ENCODE measurements around the gene CELF2. TPM values are rescaled to one million over a fixed set of nuclear protein-coding genes. Genes with fewer than 3 reads are reported as not detected.

Gene CELF2
- total and polyA plus RNA-seq, 9 of the 15 experiments (the other 6 are each of a cell fraction or from before 2014, with no cell fraction given), result 4.0 to 20.3 (median 11.1) TPM

GRCh38 chr10:11252887-11253286 lies 235.2 kb downstream of the CELF2 start:
- Histone ChIP-seq H3K4me2 (ENCODE audit: insufficient read depth, low read length) (no peak overlapping the region), H3K4me1 (replicated peaks in 1 of 2; ENCODE audit: control insufficient read depth in 2 of 2, insufficient read depth in 2 of 2, low read length in 2 of 2) (no peaks in the 10 kb centered on the region), H3K4me3 (no peak overlapping the region), H3K9me3 (replicated peaks; ENCODE audit: control insufficient read depth, insufficient read depth, low read depth, low read length) (no peaks in the 10 kb centered on the region), H3K79me2 (ENCODE audit: control insufficient read depth, insufficient read depth, low read length) (no peaks in the 10 kb centered on the region), H3K36me3 (ENCODE audit: control insufficient read depth, insufficient read depth, low read length) (no peaks in the 10 kb centered on the region), H4K20me1 (replicated peaks; ENCODE audit: control insufficient read depth, insufficient read depth, low read length) (no peaks in the 10 kb centered on the region), H3K27me3 (ENCODE audit: control insufficient read depth in 2 of 2, insufficient read depth in 2 of 2, low read length in 2 of 2) (no peaks in the 10 kb centered on the region), H3K9ac (ENCODE audit: insufficient read depth in 1 of 2, low read depth in 2 of 2, low read length in 2 of 2) (no peak overlapping the region), H3K9me1 (ENCODE audit: control insufficient read depth, insufficient read depth, low read length) (no peaks in the 10 kb centered on the region), H3K27ac (ENCODE audit: extremely low read depth, low read depth, low read length) (no peak overlapping the region), H2AFZ (ENCODE audit: low read depth, low read length) (no peak overlapping the region)
- FAIRE-seq (no peak), ATAC-seq (no peak), DNase-seq (ENCODE audit: extremely low read depth in 1 of 4, low spot score in 3 of 4) (no peak)
- BruUV-seq (replicated peaks), result no TSS peak
- TF ChIP-seq ZNF124 (CRISPR knock-in tag; IDR thresholded peaks at IDR 0.05) (no peak), EWSR1 (IDR thresholded peaks at IDR 0.05; ENCODE audit: borderline replicate concordance, low read depth, partially characterized antibody) (no peak), TAF15 (IDR thresholded peaks at IDR 0.05; ENCODE audit: low read depth, low read length) (no peak)
- TF ChIP-seq, protein P1, sequence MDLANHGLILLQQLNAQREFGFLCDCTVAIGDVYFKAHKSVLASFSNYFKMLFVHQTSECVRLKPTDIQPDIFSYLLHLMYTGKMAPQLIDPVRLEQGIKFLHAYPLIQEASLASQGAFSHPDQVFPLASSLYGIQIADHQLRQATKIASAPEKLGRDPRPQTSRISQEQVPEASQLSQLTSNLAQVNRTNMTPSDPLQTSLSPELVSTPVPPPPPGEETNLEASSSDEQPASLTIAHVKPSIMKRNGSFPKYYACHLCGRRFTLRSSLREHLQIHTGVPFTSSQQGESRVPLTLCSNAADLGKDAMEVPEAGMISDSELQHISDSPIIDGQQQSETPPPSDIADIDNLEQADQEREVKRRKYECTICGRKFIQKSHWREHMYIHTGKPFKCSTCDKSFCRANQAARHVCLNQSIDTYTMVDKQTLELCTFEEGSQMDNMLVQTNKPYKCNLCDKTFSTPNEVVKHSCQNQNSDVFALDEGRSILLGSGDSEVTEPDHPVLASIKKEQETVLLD (IDR thresholded peaks at IDR 0.05), result no peak
- in situ Hi-C loops (cut with MboI) (no loop called here), intact Hi-C loops (cut with micrococcal nuclease) (no loop called here)
- POLR2A ChIA-PET, result no interaction called here
- CTCF ChIA-PET (ENCODE audit: low intra/inter-chr PET ratio), result no interaction called here
- 46% methylated on average over 7 of the region's 7 CpGs for WGBS (ENCODE audit: insufficient coverage, low coverage, missing lambda C conversion rate)

GRCh38 chr10:11253385-11254002 lies 235.8 kb downstream of the CELF2 start:
- H3K9ac ChIP-seq (ENCODE audit: insufficient read depth in 1 of 2, low read depth in 2 of 2, low read length in 2 of 2), result no peak overlapping the region
- no peak for FAIRE-seq
- no peaks in the 10 kb centered on the region for H3K4me1 ChIP-seq (replicated peaks in 1 of 2; ENCODE audit: control insufficient read depth in 2 of 2, insufficient read depth in 2 of 2, low read length in 2 of 2)
- in situ Hi-C loops (cut with MboI) (no loop called here), intact Hi-C loops (cut with micrococcal nuclease) (no loop called here)
- POLR2A ChIA-PET, result no interaction called here
- no peaks in the 10 kb centered on the region for H3K79me2 ChIP-seq (ENCODE audit: control insufficient read depth, insufficient read depth, low read length)
- CTCF ChIA-PET (ENCODE audit: low intra/inter-chr PET ratio), result no interaction called here
- H3K9me3 ChIP-seq (replicated peaks; ENCODE audit: control insufficient read depth, insufficient read depth, low read depth, low read length), result no peaks in the 10 kb centered on the region
- H4K20me1 ChIP-seq (replicated peaks; ENCODE audit: control insufficient read depth, insufficient read depth, low read length), result no peaks in the 10 kb centered on the region
- no peaks in the 10 kb centered on the region for H3K36me3 ChIP-seq (ENCODE audit: control insufficient read depth, insufficient read depth, low read length)
- no TSS peak for BruUV-seq (replicated peaks)
- DNase-seq (ENCODE audit: extremely low read depth in 1 of 4, low spot score in 3 of 4), result no peak
- H2AFZ ChIP-seq (ENCODE audit: low read depth, low read length), result no peak overlapping the region
- no peaks in the 10 kb centered on the region for H3K9me1 ChIP-seq (ENCODE audit: control insufficient read depth, insufficient read depth, low read length)
- no peak overlapping the region for H3K27ac ChIP-seq (ENCODE audit: extremely low read depth, low read depth, low read length)
- H3K4me3 ChIP-seq, result no peak overlapping the region
- H3K4me2 ChIP-seq (ENCODE audit: insufficient read depth, low read length), result no peak overlapping the region
- WGBS (ENCODE audit: insufficient coverage, low coverage, missing lambda C conversion rate), result 67% methylated on average over 10 of the region's 10 CpGs
- TF ChIP-seq NKRF (IDR thresholded peaks at IDR 0.05; ENCODE audit: borderline replicate concordance) (no peak), PTTG1 (tag; IDR thresholded peaks at IDR 0.05; ENCODE audit: low read depth) (no peak), ZNF431 (CRISPR knock-in tag; IDR thresholded peaks at IDR 0.05) (no peak), MTA2 (IDR thresholded peaks at IDR 0.05; ENCODE audit: low read depth) (no peak), HMG20A (CRISPR knock-in tag; conservative IDR thresholded peaks at IDR 0.05) (no peak), TAF1 (IDR thresholded peaks at IDR 0.05; ENCODE audit: control insufficient read depth, extremely low read depth, insufficient read depth, low read length, severe bottlenecking) (no peak), ZKSCAN1 (IDR thresholded peaks at IDR 0.05; ENCODE audit: low read depth, low read length) (no peak)
- no peak for ATAC-seq
- H3K27me3 ChIP-seq (ENCODE audit: control insufficient read depth in 2 of 2, insufficient read depth in 2 of 2, low read length in 2 of 2), result no peaks in the 10 kb centered on the region

Data from K562 (cell line).